Measurements from ENCODE around the gene TUBB3. TPM values are rescaled to one million over a fixed set of nuclear protein-coding genes. Genes with fewer than 3 reads are reported as not detected.
A peak's percentile ranks its signal among the peaks of the same experiment; 100 is the strongest.

The TUBB3 gene
- total RNA-seq, 1 experiment from 2014 or later: 173 TPM

DNA sequence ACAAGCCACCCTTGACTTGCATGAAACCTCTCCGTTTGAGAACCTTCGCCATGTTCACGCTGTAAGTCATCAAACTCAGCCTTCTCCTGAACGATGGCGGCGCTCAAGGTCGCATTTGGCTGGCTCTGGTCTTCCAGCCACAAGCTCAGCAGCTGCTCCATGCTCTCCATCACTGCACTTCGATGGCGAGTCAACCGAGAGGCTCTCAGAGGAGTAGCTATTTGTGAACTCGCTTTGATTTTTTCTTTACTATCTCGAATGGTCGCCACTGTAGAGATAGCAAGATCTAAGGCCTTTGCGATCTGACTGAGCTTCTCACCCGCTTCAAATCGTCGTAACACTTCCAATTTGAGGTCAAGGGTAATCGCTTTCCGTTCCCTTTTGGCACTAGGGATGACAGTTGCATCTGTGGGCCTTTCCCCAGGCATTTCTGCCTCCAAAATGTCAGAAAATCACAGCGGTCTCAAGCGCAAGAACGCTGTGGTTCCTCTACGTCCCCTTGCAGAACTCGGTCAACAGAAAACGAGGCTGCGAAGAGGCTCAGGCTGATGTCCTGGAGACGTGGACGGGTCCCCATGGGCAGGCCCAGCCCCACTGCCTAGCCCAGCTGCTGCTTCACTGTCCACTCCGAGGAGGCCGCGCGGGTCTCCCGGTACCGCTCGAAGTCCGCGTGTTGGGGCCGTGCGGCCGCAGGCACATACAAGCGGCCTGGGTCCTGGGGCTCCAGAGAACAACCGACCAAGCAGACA lies 48.5 kb downstream of the TUBB3 start:
- ChIA-PET CTCF (no interaction called here), RAD21 (ENCODE audit: low non-redundant PET in 1 of 2, low total read pairs in 2 of 2, uncharacterized antibody in 2 of 2, unreplicated experiment in 2 of 2) (no interaction called here), POLR2A (interaction anchor here (1.6 to 2.8 kb wide), 3 partner anchors 24 to 98 kb away, joined by 4 to 21 read pairs (median 4); partner anchors contain the start of genes DEF8, TCF25 and TUBB3)
- H3K9ac ChIP-seq (ENCODE audit: low read length): peak overlapping the region; percentile 99
- no peaks in the 10 kb centered on the region for H4K20me1 ChIP-seq (ENCODE audit: insufficient read depth)
- H3K9me2 ChIP-seq (ENCODE audit: insufficient read depth): no peaks in the 10 kb centered on the region
- TSS peak; percentile 81 for BruUV-seq (replicated peaks)
- H3K4me2 ChIP-seq (ENCODE audit: low read length): peak overlapping the region; percentile 84
- no peak for TF ChIP-seq RAD21 (IDR thresholded peaks at IDR 0.05; ENCODE audit: low read depth)
- H3K36me3 ChIP-seq (ENCODE audit: control insufficient read depth in 1 of 2, insufficient read depth in 2 of 2, low read length in 2 of 2): no peaks in the 10 kb centered on the region; a peak in 2 of 4 replicates
- ATAC-seq (peak; percentile 1; the same call in 1 of the 2 replicates), DNase-seq (ENCODE audit: low read depth, low spot score) (no peak)
- intact Hi-C loops (cut with micrococcal nuclease): no loop called here
- H3K79me2 ChIP-seq (ENCODE audit: insufficient read depth, low read length): peaks cover 40% of the 10 kb centered on the region
- H3K4me3 ChIP-seq (replicated peaks in 1 of 2; ENCODE audit: low read depth in 1 of 2, low read length in 2 of 2): peak overlapping the region; percentile 93 to 98
- peak overlapping the region; percentile 81 for H3K27ac ChIP-seq (ENCODE audit: low read depth, low read length)
- H3K9me3 ChIP-seq (ENCODE audit: control insufficient read depth in 1 of 2, insufficient read depth in 1 of 2, low read depth in 1 of 2, low read length in 2 of 2): no peaks in the 10 kb centered on the region; a peak in 1 of 4 replicates
- peaks cover 11 to 21% of the 10 kb centered on the region in 2 experiments; a peak in 3 of 4 replicates for H3K4me1 ChIP-seq (ENCODE audit: control insufficient read depth in 1 of 2, insufficient read depth in 2 of 2, low read length in 2 of 2)
- no peaks in the 10 kb centered on the region for H3K27me3 ChIP-seq (ENCODE audit: insufficient read depth, low read length)
- no peak overlapping the region for H2AFZ ChIP-seq (ENCODE audit: low read depth, low read length, poor library complexity, severe bottlenecking)

DNA sequence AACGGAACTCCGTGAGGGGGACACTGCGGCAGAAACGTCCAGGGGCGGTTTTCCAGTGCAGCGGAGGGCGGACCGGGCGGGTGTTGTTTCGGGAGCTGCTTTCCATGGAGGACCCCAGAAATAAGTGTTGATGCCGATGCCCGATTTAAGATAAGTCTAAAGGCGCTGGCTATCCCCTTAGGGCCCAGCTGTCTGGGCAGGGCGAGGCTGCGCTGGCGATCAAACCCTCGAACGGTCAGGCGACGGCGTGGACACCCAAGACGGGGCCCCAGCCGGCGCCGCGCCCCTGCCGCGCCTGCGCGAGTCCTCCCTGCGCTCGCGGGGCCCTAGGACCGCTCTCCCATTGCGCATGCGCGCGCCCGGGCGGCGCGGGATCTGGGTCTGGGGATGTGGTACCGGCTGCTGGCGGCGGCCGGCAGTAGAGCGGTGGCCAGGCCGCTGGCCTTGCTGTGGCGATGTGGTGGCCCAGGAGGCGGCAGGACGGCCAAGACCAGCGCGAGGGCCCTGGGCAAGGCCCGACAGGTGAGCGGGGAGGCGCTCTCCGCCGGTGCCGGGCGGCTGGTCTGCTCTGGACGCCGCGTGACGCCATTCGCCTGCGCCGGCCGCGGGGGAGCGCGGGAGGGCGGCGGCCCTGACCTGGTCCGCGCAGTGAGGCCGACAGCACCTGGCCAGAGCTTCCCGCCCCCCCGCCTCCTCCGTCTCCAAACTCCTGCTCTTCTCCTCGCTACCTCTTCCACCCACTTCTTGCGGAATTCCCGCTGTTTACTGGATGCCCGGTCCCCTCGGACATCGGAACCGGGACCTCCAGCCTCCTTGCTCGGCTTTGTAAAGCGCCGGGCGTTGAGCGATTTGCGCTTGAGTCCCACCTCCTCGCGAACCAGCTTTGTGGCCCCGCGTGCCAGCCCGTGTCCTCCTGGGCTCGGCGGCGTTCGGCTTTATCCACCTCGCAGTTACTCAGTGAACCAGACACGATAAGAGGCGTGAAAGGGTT lies 49.4 kb downstream of the TUBB3 start:
- peak overlapping the region; percentile 99 for H3K9ac ChIP-seq (ENCODE audit: low read length)
- peaks cover under 1 to 6% of the 10 kb centered on the region in 2 experiments; a peak in 3 of 4 replicates for H3K36me3 ChIP-seq (ENCODE audit: control insufficient read depth in 1 of 2, insufficient read depth in 2 of 2, low read length in 2 of 2)
- H3K27ac ChIP-seq (ENCODE audit: low read depth, low read length): peak overlapping the region; percentile 81
- peak overlapping the region; percentile 93 to 98 for H3K4me3 ChIP-seq (replicated peaks in 1 of 2; ENCODE audit: low read depth in 1 of 2, low read length in 2 of 2)
- intact Hi-C loops (cut with micrococcal nuclease): no loop called here
- H3K4me2 ChIP-seq (ENCODE audit: low read length): peak overlapping the region; percentile 84
- H3K27me3 ChIP-seq (ENCODE audit: insufficient read depth, low read length): no peaks in the 10 kb centered on the region
- H4K20me1 ChIP-seq (ENCODE audit: insufficient read depth): peaks cover 3% of the 10 kb centered on the region; the same call in 1 of the 2 replicates
- peak; percentile 94 for ATAC-seq
- ChIA-PET RAD21 (ENCODE audit: low non-redundant PET in 1 of 2, low total read pairs in 2 of 2, uncharacterized antibody in 2 of 2, unreplicated experiment in 2 of 2) (interaction anchor here in 1 of 2 experiments (0.7 kb wide), 1 partner anchor 61 kb away, joined by 3 read pairs; no protein-coding TSS in a partner anchor), CTCF (interaction anchor here (1.0 kb wide), 1 partner anchor 46 kb away, joined by 3 read pairs; the partner anchor contains the start of gene DBNDD1), POLR2A (interaction anchor here (1.0 to 2.8 kb wide), 4 partner anchors 25 to 110 kb away, joined by 3 to 21 read pairs (median 4); partner anchors contain the start of genes DEF8, TCF25 and TUBB3)
- H3K9me2 ChIP-seq (ENCODE audit: insufficient read depth): no peaks in the 10 kb centered on the region
- H3K79me2 ChIP-seq (ENCODE audit: insufficient read depth, low read length): peaks cover 49% of the 10 kb centered on the region
- peak; percentile 88 for DNase-seq (ENCODE audit: low read depth, low spot score)
- no TSS peak for BruUV-seq (replicated peaks)
- no peak overlapping the region for H2AFZ ChIP-seq (ENCODE audit: low read depth, low read length, poor library complexity, severe bottlenecking)
- peaks cover 11 to 21% of the 10 kb centered on the region in 2 experiments; a peak in 3 of 4 replicates for H3K4me1 ChIP-seq (ENCODE audit: control insufficient read depth in 1 of 2, insufficient read depth in 2 of 2, low read length in 2 of 2)
- no peaks in the 10 kb centered on the region; a peak in 1 of 4 replicates for H3K9me3 ChIP-seq (ENCODE audit: control insufficient read depth in 1 of 2, insufficient read depth in 1 of 2, low read depth in 1 of 2, low read length in 2 of 2)
- peak; percentile 98 for TF ChIP-seq POLR2AphosphoS5 (IDR thresholded peaks at IDR 0.05; ENCODE audit: low read depth, low read length)
- peak; percentile 81 for TF ChIP-seq YY1 (IDR thresholded peaks at IDR 0.05; ENCODE audit: extremely low read depth, insufficient replicate concordance, low read depth, low read length)
- TF ChIP-seq, protein P1, sequence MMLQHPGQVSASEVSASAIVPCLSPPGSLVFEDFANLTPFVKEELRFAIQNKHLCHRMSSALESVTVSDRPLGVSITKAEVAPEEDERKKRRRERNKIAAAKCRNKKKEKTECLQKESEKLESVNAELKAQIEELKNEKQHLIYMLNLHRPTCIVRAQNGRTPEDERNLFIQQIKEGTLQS (IDR thresholded peaks at IDR 0.05): no peak
- TF ChIP-seq ELF1 (IDR thresholded peaks at IDR 0.05; ENCODE audit: borderline replicate concordance, low read depth): no peak
- TF ChIP-seq, protein P2, sequence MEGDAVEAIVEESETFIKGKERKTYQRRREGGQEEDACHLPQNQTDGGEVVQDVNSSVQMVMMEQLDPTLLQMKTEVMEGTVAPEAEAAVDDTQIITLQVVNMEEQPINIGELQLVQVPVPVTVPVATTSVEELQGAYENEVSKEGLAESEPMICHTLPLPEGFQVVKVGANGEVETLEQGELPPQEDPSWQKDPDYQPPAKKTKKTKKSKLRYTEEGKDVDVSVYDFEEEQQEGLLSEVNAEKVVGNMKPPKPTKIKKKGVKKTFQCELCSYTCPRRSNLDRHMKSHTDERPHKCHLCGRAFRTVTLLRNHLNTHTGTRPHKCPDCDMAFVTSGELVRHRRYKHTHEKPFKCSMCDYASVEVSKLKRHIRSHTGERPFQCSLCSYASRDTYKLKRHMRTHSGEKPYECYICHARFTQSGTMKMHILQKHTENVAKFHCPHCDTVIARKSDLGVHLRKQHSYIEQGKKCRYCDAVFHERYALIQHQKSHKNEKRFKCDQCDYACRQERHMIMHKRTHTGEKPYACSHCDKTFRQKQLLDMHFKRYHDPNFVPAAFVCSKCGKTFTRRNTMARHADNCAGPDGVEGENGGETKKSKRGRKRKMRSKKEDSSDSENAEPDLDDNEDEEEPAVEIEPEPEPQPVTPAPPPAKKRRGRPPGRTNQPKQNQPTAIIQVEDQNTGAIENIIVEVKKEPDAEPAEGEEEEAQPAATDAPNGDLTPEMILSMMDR (IDR thresholded peaks at IDR 0.05 in 2 of 3, conservative IDR thresholded peaks at IDR 0.05 in 1 of 3; ENCODE audit: borderline replicate concordance in 1 of 3, insufficient read depth in 1 of 3, low read depth in 2 of 3, low read length in 2 of 3): 0 out of 6 replicates have a peak, but pooled peaks of 1 of the 3 experiments have one; percentile 1
- TF ChIP-seq ZFX (IDR thresholded peaks at IDR 0.05): peak; percentile 95
- TF ChIP-seq ZNF274 (IDR thresholded peaks at IDR 0.05; ENCODE audit: low read depth, low read length): no peak

All from HCT116 (cell line).